HFF-Myc (cell line): ENCODE data around the gene GUK1.
"Not testable (repeated sequence)": the region's sequence is repeated elsewhere in the genome, so short reads cannot be mapped to it uniquely, and the experiment has no call there.

Experiments used
- DNase-seq: peaks from one replicate; pipeline ENCODE4 v3.0.0-alpha.2; 2011; ENCODE audit warnings: low read depth; ENCODE audit errors: extremely low read depth
- H3K4me3 ChIP-seq: replicated peaks from 2 replicates; pipeline ENCODE4 v1.5.1; 2011; ENCODE audit warnings: low read depth, mild to moderate bottlenecking, control low read depth, low read length
- CTCF ChIP-seq: IDR thresholded peaks from 2 replicates; pipeline ENCODE4 v1.5.1; 2012; ENCODE audit warnings: mild to moderate bottlenecking, low read depth, low read length, control low read depth; ENCODE audit errors: missing control alignments

GUK1 gene

DNA sequence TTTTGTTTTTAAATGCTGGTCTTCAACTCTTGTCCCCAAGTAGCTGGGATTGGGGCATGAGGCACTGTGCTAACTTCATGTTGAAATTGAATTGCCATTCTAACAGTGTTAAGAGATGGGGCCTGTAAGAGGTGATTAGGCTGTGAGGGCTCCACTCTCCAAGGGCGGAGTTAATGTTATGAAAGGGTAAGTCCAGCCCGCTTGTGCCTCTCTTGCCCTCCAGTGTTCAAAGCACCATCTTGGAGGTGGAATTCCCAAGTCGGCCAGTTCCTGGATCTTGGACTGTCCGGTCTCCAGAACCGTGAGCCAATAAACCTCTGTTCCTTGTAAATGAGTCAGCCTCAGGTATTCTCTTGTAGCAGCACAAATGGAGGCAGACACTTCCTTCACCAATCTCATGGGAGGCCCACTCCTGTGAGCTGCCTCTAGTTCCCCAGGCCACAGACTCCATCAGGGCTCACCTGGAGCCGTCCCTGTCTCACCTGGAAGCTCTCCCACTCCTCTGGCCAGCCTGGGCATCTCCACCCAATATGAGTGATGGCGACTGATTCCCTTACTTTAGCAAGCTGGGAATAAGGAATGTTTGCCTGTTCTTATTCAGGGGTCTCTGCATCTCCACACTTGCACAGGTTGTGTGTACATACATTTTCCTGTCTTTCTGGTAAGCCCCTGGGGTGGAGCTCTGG is 41.0 kb downstream of the GUK1 start:
- H3K4me3 ChIP-seq, result no peak overlapping the region
- TF ChIP-seq CTCF, result no peak
- no peak for DNase-seq

DNA sequence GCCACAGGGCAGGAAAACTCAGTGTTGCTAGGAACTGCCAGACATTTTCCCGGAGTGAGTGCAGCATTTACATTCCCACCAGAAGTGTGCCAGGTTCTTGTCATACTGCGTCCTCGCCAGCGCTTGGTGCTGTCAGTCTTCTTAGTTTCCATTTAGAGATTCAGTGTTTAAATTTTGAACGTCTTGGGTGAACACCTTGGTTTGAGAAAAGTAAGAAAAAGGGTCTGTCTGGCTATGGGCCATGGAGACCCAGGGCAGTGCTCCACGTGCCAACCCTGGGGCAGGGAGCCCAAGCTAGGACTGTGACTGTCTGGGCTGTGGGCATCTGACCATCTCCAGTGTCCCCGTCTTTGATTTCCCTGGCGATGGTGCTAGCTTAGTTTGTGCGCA is 41.6 kb downstream of the GUK1 start:
- H3K4me3 ChIP-seq, result no peak overlapping the region
- DNase-seq, result no peak
- no peak for TF ChIP-seq CTCF

- no peak for TF ChIP-seq CTCF
- H3K4me3 ChIP-seq, result no peak overlapping the region
- no peak for DNase-seq
These were observed 42.4 kb downstream of the GUK1 start for GRCh38 chr1:228182296-228183030.

DNA sequence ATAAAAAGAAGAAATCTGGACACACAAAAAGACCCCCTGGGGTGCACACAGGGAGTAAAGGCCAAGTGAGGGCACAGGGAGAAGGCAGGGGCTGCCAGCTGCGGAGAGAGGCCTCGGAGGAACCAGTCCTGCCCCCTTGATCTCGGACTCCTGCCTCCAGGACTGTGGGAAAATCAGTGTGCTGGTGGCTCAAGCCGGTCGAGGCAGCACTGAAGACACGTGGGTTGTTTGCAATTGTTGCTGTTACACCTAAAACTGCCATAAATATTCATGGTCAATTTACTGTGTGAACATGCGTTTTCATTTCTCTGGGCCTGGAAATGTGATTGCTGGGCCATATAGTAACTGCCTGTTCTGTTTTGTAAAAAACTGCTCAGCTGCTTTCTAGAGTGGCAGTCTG is 44.1 kb downstream of the GUK1 start:
- no peak overlapping the region for H3K4me3 ChIP-seq
- no peak for TF ChIP-seq CTCF
- no peak for DNase-seq

GRCh38 chr1:228185641-228185965 is 45.5 kb downstream of the GUK1 start:
- no peak for TF ChIP-seq CTCF
- no peak for DNase-seq
- H3K4me3 ChIP-seq, result no peak overlapping the region

- not testable (repeated sequence) for H3K4me3 ChIP-seq, DNase-seq
These were observed 48.2 kb downstream of the GUK1 start for GRCh38 chr1:228188249-228188648.

- no peak for TF ChIP-seq CTCF
- H3K4me3 ChIP-seq, result no peak overlapping the region
- DNase-seq, result no peak
These were observed 50.1 kb downstream of the GUK1 start for GRCh38 chr1:228190182-228190581.
